Calu3 (cell line): ENCODE results near the gene CNNM2. TPM values are rescaled to one million over a fixed set of nuclear protein-coding genes. Genes with fewer than 3 reads are reported as not detected.

ENCODE experiments used
- BruUV-seq: library from RNA; stranded (reverse); fragments of 400-500 nt; replicated peaks from 2 replicates; lab custom pipeline; 2021; lab: Mats Ljungman, UMichigan
- CTCF ChIA-PET: fragments of 300-600 bp; sonication (Branson Sonifier 250); formaldehyde crosslinking; loops from one replicate; lab custom pipeline; 2022; ENCODE audit warnings: antibody characterized with exemption; lab: Charles Lee
- DNase-seq: peaks from one replicate; pipeline ENCODE4 v3.0.0; 2022
- H3K27ac Mint-ChIP-seq: one replicate; pipeline ENCODE4 v1.8.0; 2022; ENCODE audit warnings: mixed read lengths; ENCODE audit not compliant: unreplicated experiment
- H3K27me3 Mint-ChIP-seq: one replicate; pipeline ENCODE4 v1.8.0; 2022; ENCODE audit warnings: mixed read lengths; ENCODE audit not compliant: unreplicated experiment
- H3K36me3 Mint-ChIP-seq: one replicate; pipeline ENCODE4 v1.8.0; 2022; ENCODE audit warnings: mild to moderate bottlenecking, moderate library complexity, mixed read lengths; ENCODE audit not compliant: insufficient read depth, unreplicated experiment
- H3K4me1 Mint-ChIP-seq: one replicate; pipeline ENCODE4 v1.8.0; 2022; ENCODE audit warnings: mild to moderate bottlenecking, low read depth, mixed read lengths; ENCODE audit not compliant: unreplicated experiment
- H3K4me3 Mint-ChIP-seq: one replicate; pipeline ENCODE4 v1.8.0; 2022; ENCODE audit warnings: mild to moderate bottlenecking, low read depth, moderate library complexity, mixed read lengths; ENCODE audit not compliant: unreplicated experiment
- H3K9me3 Mint-ChIP-seq: one replicate; pipeline ENCODE4 v1.8.0; 2022; ENCODE audit warnings: low read depth, mixed read lengths; ENCODE audit not compliant: unreplicated experiment
- intact Hi-C: fragments of 100-400 bp; cut with micrococcal nuclease; formaldehyde crosslinking; loops from one replicate; pipeline ENCODE4 v1.10.0; 2022; ENCODE audit not compliant: unreplicated experiment
- total RNA-seq: library from RNA; stranded (reverse); gene quantifications from 2 replicates; pipeline ENCODE4 v1.2.3, GENCODE V29; 2022
- TF ChIP-seq, protein P1 (sequence below): fragments of 200-600 bp; IDR thresholded peaks from one replicate; pipeline ENCODE4 v1.8.0; 2022; ENCODE audit warnings: antibody characterized with exemption; ENCODE audit not compliant: unreplicated experiment

Gene CNNM2
- total RNA-seq, 1 experiment from 2014 or later: 4.2 TPM

DNA sequence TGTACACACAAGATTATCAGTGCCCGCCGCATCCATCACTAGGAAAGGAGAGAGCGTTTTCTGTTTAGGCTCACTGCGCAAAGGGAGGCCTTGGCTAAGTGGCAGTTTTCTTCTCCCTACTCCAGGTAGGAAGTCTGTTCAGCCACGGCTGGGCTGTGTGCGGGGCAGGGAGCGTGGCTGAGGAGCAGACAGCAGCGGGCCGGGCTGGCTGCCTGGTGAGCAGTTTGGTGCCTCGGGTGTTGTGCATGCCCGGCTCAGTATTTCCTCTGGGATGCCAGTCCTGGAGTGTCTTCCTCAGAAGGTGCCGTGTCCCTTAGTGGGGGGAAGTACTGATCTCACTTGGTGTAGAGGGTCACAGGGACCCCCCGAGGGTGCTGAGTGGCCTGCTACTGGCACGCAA lies 160.6 kb downstream of the CNNM2 start:
- BruUV-seq: no TSS peak
- no peaks in the 10 kb centered on the region for H3K27me3 Mint-ChIP-seq
- H3K4me1 Mint-ChIP-seq: peaks cover 7% of the 10 kb centered on the region
- H3K4me3 Mint-ChIP-seq: no peak overlapping the region
- peaks cover 18% of the 10 kb centered on the region for H3K36me3 Mint-ChIP-seq
- no peaks in the 10 kb centered on the region for H3K9me3 Mint-ChIP-seq
- TF ChIP-seq, protein P1, sequence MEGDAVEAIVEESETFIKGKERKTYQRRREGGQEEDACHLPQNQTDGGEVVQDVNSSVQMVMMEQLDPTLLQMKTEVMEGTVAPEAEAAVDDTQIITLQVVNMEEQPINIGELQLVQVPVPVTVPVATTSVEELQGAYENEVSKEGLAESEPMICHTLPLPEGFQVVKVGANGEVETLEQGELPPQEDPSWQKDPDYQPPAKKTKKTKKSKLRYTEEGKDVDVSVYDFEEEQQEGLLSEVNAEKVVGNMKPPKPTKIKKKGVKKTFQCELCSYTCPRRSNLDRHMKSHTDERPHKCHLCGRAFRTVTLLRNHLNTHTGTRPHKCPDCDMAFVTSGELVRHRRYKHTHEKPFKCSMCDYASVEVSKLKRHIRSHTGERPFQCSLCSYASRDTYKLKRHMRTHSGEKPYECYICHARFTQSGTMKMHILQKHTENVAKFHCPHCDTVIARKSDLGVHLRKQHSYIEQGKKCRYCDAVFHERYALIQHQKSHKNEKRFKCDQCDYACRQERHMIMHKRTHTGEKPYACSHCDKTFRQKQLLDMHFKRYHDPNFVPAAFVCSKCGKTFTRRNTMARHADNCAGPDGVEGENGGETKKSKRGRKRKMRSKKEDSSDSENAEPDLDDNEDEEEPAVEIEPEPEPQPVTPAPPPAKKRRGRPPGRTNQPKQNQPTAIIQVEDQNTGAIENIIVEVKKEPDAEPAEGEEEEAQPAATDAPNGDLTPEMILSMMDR: no peak
- intact Hi-C loops: no loop called here
- no peak overlapping the region for H3K27ac Mint-ChIP-seq
- CTCF ChIA-PET: no interaction called here
- no peak for DNase-seq

DNA sequence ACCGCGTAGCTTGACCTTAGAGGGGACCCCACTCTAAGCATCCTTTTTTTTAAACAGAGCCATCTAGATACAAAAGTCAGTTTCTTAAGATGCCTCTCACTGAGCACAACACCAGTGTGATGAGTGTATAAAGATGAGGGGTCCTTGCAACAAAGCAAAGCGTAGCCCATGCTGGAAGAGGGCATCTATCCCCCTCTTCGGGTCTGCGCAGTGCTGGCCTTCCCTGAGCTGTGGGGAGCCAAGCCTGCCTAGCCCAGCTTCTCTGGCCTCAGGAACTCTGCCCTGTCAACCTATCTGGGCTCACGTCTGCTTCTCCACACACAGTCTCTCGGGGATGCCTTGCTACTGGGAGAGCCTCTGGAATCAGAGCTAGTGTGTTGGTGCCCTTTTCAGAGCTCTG lies 161.0 kb downstream of the CNNM2 start:
- CTCF ChIA-PET: no interaction called here
- no peak overlapping the region for H3K27ac Mint-ChIP-seq
- no peaks in the 10 kb centered on the region for H3K9me3 Mint-ChIP-seq
- TF ChIP-seq, protein P1: no peak
- no peak overlapping the region for H3K4me3 Mint-ChIP-seq
- BruUV-seq: no TSS peak
- no peaks in the 10 kb centered on the region for H3K27me3 Mint-ChIP-seq
- intact Hi-C loops: no loop called here
- DNase-seq: no peak
- H3K36me3 Mint-ChIP-seq: peaks cover 18% of the 10 kb centered on the region
- H3K4me1 Mint-ChIP-seq: peaks cover 7% of the 10 kb centered on the region

DNA sequence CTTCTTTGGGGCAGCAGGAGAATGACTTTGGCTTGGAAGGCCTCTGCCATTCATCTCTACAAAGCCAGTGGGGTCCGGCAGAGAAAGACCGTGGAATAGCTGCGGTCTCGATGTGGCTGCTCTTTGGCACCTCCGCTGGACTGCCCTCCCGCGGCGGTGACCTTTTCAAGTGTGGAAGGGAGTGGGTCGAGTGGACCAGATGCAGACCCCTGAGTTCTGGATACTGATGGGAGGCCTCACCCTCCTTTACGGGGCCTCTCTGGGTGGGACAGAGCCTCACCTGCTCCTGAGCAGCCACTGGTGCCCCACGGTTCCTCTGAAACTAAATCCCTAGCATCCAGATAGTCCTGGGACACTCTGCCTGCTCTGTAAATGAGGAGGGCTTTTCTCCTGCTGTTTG lies 161.9 kb downstream of the CNNM2 start:
- Mint-ChIP-seq H3K4me1 (peaks cover 7% of the 10 kb centered on the region), H3K27me3 (no peaks in the 10 kb centered on the region), H3K27ac (no peak overlapping the region), H3K9me3 (no peaks in the 10 kb centered on the region), H3K4me3 (no peak overlapping the region), H3K36me3 (peaks cover 19% of the 10 kb centered on the region)
- no TSS peak for BruUV-seq
- CTCF ChIA-PET: interaction anchor here (0.6 kb wide), 1 partner anchor 312 kb away, joined by 3 read pairs; no protein-coding TSS in a partner anchor
- intact Hi-C loops: no loop called here
- TF ChIP-seq, protein P1: no peak
- no peak for DNase-seq

DNA sequence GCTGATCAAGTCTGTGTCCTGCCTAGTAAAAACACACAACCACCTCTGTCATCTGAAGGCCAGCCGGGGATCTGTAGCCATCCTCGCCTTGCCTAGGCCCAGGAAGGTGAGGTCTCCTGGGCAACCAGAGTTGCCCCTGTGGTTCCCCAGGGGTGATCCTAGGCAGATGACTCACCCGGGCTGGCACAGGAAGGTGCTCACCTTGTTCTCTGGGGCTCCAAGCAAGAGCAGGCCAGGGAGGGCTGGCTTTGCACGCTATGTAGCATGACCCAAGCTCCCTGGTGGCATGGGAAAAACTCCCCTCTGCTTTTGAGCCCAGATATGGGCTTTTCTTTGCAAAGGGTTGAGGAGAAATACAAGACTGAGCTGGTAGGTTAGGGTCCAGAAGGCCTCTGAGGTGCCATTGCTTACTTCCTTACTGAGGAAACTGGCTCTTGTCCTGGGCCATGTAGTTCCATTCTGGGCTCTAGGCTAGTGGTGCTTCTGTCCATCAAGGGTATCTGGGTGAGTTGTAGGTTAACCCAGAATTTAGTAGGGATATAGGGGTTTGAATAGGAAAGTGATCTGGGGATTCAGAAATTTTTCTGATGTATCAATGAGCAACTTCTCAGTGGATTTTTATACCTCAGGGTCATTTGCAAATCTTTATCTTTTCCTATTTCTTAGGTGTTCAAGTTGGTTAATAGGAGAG lies 162.9 kb downstream of the CNNM2 start:
- CTCF ChIA-PET: no interaction called here
- Mint-ChIP-seq H3K27me3 (no peaks in the 10 kb centered on the region), H3K27ac (no peak overlapping the region), H3K9me3 (no peaks in the 10 kb centered on the region), H3K4me3 (no peak overlapping the region), H3K36me3 (peaks cover 27% of the 10 kb centered on the region), H3K4me1 (peaks cover 7% of the 10 kb centered on the region)
- no TSS peak for BruUV-seq
- intact Hi-C loops: no loop called here
- TF ChIP-seq, protein P1: no peak
- DNase-seq: peak; percentile 13
